ENCODE data around the gene NUP210L.
"Not testable (repeated sequence)": the region's sequence is repeated elsewhere in the genome, so short reads cannot be mapped to it uniquely, and the experiment has no call there.

DNA sequence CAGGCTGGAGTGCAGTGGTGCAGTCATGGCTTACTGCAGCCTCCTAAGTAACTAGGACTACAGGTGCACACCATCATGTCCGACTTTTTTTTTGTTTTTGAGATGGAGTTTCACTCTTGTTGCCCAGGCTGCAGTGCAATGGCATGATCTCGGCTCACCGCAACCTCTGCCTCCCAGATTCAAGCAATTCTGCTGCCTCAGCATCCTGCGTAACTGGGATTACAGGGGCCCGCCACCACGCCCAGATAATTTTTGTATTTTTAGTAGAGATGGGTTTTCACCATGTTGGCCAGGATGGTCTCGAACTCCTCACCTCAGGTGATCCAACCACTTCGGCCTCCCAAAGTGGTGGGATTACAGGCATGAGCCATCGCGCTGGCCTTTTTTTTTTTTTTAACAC, 158.0 kb downstream of the NUP210L start:
- TF ChIP-seq, protein P1, sequence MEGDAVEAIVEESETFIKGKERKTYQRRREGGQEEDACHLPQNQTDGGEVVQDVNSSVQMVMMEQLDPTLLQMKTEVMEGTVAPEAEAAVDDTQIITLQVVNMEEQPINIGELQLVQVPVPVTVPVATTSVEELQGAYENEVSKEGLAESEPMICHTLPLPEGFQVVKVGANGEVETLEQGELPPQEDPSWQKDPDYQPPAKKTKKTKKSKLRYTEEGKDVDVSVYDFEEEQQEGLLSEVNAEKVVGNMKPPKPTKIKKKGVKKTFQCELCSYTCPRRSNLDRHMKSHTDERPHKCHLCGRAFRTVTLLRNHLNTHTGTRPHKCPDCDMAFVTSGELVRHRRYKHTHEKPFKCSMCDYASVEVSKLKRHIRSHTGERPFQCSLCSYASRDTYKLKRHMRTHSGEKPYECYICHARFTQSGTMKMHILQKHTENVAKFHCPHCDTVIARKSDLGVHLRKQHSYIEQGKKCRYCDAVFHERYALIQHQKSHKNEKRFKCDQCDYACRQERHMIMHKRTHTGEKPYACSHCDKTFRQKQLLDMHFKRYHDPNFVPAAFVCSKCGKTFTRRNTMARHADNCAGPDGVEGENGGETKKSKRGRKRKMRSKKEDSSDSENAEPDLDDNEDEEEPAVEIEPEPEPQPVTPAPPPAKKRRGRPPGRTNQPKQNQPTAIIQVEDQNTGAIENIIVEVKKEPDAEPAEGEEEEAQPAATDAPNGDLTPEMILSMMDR (tag by site-specific recombination; IDR thresholded peaks at IDR 0.05) = not testable (repeated sequence)
- TF ChIP-seq REPIN1 (tag by site-specific recombination; IDR thresholded peaks at IDR 0.05; ENCODE audit: low read depth); GLI2 (tag by site-specific recombination; IDR thresholded peaks at IDR 0.05; ENCODE audit: borderline replicate concordance, low read depth); ZBTB7A (tag by site-specific recombination; IDR thresholded peaks at IDR 0.05; ENCODE audit: low read depth); SP2 (tag by site-specific recombination; IDR thresholded peaks at IDR 0.05); ZNF792 (tag by site-specific recombination; IDR thresholded peaks at IDR 0.05); GLI4 (tag by site-specific recombination; IDR thresholded peaks at IDR 0.05); TCF7L2 (IDR thresholded peaks at IDR 0.05; ENCODE audit: borderline replicate concordance, low read depth, low read length): not testable (repeated sequence)
- TF ChIP-seq, protein P2, sequence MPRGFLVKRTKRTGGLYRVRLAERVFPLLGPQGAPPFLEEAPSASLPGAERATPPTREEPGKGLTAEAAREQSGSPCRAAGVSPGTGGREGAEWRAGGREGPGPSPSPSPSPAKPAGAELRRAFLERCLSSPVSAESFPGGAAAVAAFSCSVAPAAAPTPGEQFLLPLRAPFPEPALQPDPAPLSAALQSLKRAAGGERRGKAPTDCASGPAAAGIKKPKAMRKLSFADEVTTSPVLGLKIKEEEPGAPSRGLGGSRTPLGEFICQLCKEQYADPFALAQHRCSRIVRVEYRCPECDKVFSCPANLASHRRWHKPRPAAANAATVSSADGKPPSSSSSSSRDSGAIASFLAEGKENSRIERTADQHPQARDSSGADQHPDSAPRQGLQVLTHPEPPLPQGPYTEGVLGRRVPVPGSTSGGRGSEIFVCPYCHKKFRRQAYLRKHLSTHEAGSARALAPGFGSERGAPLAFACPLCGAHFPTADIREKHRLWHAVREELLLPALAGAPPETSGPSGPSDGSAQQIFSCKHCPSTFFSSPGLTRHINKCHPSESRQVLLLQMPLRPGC (tag by site-specific recombination; IDR thresholded peaks at IDR 0.05) = not testable (repeated sequence)
- TF ChIP-seq, protein P3, sequence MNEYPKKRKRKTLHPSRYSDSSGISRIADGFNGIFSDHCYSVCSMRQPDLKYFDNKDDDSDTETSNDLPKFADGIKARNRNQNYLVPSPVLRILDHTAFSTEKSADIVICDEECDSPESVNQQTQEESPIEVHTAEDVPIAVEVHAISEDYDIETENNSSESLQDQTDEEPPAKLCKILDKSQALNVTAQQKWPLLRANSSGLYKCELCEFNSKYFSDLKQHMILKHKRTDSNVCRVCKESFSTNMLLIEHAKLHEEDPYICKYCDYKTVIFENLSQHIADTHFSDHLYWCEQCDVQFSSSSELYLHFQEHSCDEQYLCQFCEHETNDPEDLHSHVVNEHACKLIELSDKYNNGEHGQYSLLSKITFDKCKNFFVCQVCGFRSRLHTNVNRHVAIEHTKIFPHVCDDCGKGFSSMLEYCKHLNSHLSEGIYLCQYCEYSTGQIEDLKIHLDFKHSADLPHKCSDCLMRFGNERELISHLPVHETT (tag by site-specific recombination; IDR thresholded peaks at IDR 0.05) = not testable (repeated sequence)
- TF ChIP-seq, protein P4, sequence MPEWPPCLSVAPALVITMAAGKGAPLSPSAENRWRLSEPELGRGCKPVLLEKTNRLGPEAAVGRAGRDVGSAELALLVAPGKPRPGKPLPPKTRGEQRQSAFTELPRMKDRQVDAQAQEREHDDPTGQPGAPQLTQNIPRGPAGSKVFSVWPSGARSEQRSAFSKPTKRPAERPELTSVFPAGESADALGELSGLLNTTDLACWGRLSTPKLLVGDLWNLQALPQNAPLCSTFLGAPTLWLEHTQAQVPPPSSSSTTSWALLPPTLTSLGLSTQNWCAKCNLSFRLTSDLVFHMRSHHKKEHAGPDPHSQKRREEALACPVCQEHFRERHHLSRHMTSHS (tag by site-specific recombination; IDR thresholded peaks at IDR 0.05) = not testable (repeated sequence)
- TF ChIP-seq, protein P5, sequence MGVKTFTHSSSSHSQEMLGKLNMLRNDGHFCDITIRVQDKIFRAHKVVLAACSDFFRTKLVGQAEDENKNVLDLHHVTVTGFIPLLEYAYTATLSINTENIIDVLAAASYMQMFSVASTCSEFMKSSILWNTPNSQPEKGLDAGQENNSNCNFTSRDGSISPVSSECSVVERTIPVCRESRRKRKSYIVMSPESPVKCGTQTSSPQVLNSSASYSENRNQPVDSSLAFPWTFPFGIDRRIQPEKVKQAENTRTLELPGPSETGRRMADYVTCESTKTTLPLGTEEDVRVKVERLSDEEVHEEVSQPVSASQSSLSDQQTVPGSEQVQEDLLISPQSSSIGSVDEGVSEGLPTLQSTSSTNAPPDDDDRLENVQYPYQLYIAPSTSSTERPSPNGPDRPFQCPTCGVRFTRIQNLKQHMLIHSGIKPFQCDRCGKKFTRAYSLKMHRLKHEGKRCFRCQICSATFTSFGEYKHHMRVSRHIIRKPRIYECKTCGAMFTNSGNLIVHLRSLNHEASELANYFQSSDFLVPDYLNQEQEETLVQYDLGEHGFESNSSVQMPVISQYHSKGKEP (tag by site-specific recombination; IDR thresholded peaks at IDR 0.05) = not testable (repeated sequence)
